OCI-LY7 (cell line): ENCODE data around the gene TTLL5. TPM values are rescaled to one million over a fixed set of nuclear protein-coding genes. Genes with fewer than 3 reads are reported as not detected.

Source experiments
- BruUV-seq: library from RNA; stranded (reverse); fragments of 400-500 nt; replicated peaks from 2 replicates; lab custom pipeline; 2021; lab: Mats Ljungman, UMichigan
- CTCF ChIA-PET: fragments of 300-600 bp; sonication (Branson Sonifier 250); formaldehyde crosslinking; loops from one replicate; lab custom pipeline; 2022; ENCODE audit warnings: antibody characterized with exemption; ENCODE audit not compliant: unreplicated experiment; lab: Charles Lee
- POLR2A ChIA-PET: fragments of 300-600 bp; sonication (Branson Sonifier 250); formaldehyde crosslinking; loops from one replicate; lab custom pipeline; 2022; ENCODE audit warnings: antibody characterized with exemption; lab: Charles Lee
- DNase-seq: peaks from one replicate; pipeline ENCODE4 v3.0.0-alpha.2; 2015; ENCODE audit warnings: low spot score
- H2AFZ ChIP-seq: fragments of 200-600 bp; sonication (generic), shearing (Covaris generic); 2 replicates; pipeline ENCODE4 v1.6.1; 2014; ENCODE audit warnings: mild to moderate bottlenecking, antibody characterized with exemption, low read length, moderate library complexity
- H3K27ac ChIP-seq: fragments of 200-600 bp; sonication (generic); 2 replicates; pipeline ENCODE4 v1.5.1; 2014; ENCODE audit warnings: mixed run types, low read depth, mild to moderate bottlenecking, moderate library complexity, low read length, inconsistent platforms; ENCODE audit not compliant: poor library complexity, severe bottlenecking
- H3K36me3 ChIP-seq: fragments of 200-600 bp; sonication (generic); 2 replicates; pipeline ENCODE4 v1.6.1; 2014; ENCODE audit warnings: mild to moderate bottlenecking, antibody characterized with exemption, low read length, moderate library complexity, mixed read lengths; ENCODE audit not compliant: insufficient read depth
- H3K4me1 ChIP-seq: fragments of 200-600 bp; sonication (generic); 2 replicates; pipeline ENCODE4 v1.5.1; 2014; ENCODE audit warnings: mild to moderate bottlenecking, low read length; ENCODE audit not compliant: insufficient read depth, poor library complexity, severe bottlenecking
- H3K4me2 ChIP-seq: fragments of 200-600 bp; sonication (generic); 2 replicates; pipeline ENCODE4 v1.6.1; 2014; ENCODE audit warnings: mild to moderate bottlenecking, low read length
- H3K4me3 ChIP-seq: fragments of 200-600 bp; sonication (generic); 2 replicates; pipeline ENCODE4 v1.5.1; 2014; ENCODE audit warnings: mild to moderate bottlenecking, low read depth, low read length; ENCODE audit not compliant: poor library complexity, severe bottlenecking
- H3K79me2 ChIP-seq: fragments of 200-600 bp; sonication (generic); 2 replicates; pipeline ENCODE4 v1.6.1; 2016; ENCODE audit warnings: low read depth, mild to moderate bottlenecking, low read length, moderate library complexity, mixed read lengths; ENCODE audit not compliant: insufficient read depth
- H3K9me2 ChIP-seq: fragments of 200-600 bp; sonication (generic); 2 replicates; pipeline ENCODE4 v1.6.1; 2016; ENCODE audit warnings: mild to moderate bottlenecking, low read length, mixed read lengths; ENCODE audit not compliant: insufficient read depth
- H3K9me3 ChIP-seq: fragments of 200-600 bp; sonication (generic); 2 replicates; pipeline ENCODE4 v1.6.1; 2014; ENCODE audit warnings: mild to moderate bottlenecking, mixed run types, low read length, mixed read lengths
- H4K20me1 ChIP-seq: fragments of 200-600 bp; sonication (generic); 2 replicates; pipeline ENCODE4 v1.6.1; 2014; ENCODE audit warnings: mild to moderate bottlenecking, antibody characterized with exemption, low read length, moderate library complexity, mixed read lengths; ENCODE audit not compliant: insufficient read depth
- EZH2phosphoT487 ChIP-seq: fragments of 200-600 bp; sonication (generic); IDR thresholded peaks from 2 replicates; pipeline ENCODE4 v1.6.1; 2018; ENCODE audit warnings: low read depth, borderline replicate concordance, mild to moderate bottlenecking, mixed run types, antibody characterized with exemption, low read length, moderate library complexity, mixed read lengths
- intact Hi-C: fragments of 100-400 bp; cut with micrococcal nuclease; formaldehyde crosslinking; loops from one replicate; pipeline ENCODE4 v1.10.0; 2022; ENCODE audit not compliant: unreplicated experiment
- total RNA-seq, 2 experiments: library from RNA; depleted of rRNA in 1 of 2; stranded (reverse); fragments of >200 nt in 1 of 2; shearing (Covaris generic) in 1 of 2; gene quantifications; 2 replicates each; pipeline ENCODE4 v1.2.3, GENCODE V29; 2014 to 2022
- TF ChIP-seq, protein P1 (sequence below): fragments of 200-600 bp; sonication (generic); conservative IDR thresholded peaks from 2 replicates; pipeline ENCODE4 v1.5.1; 2014; ENCODE audit warnings: mild to moderate bottlenecking, antibody characterized with exemption, low read length, moderate library complexity, mixed read lengths

TTLL5 gene
- total RNA-seq, 2 experiments from 2014 or later, result 34.3 to 55.6 TPM

DNA sequence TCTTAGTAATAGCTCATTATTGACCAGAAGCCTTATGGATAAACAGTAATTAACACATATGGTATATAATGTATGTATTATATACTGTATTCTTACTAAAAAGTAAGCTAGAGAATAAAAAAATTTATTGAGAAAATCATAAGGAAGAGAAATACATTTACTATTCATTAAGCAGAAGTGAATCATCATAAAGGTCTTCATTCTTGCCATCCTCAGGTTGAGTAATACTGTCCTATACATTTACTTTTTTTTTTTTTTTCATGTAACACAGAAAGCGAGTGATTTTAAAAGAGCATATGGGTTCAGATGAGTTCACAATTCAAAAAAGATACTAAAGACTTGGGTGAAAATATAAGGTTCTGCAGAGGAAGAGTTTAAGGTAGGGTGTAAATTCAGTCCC is 168.3 kb downstream of the TTLL5 start:
- Histone ChIP-seq H2AFZ (no peak overlapping the region), H3K9me2 (no peaks in the 10 kb centered on the region), H3K27ac (no peak overlapping the region), H4K20me1 (no peaks in the 10 kb centered on the region), H3K9me3 (no peaks in the 10 kb centered on the region), H3K36me3 (0 out of 2 replicates have a peak, but pooled peaks cover 3% of the 10 kb centered on the region), H3K4me2 (no peak overlapping the region), H3K79me2 (no peaks in the 10 kb centered on the region), H3K4me1 (no peaks in the 10 kb centered on the region), H3K4me3 (no peak overlapping the region)
- BruUV-seq, result no TSS peak
- intact Hi-C loops, result no loop called here
- DNase-seq, result no peak
- POLR2A ChIA-PET, result interaction anchor here (0.8 kb wide), 1 partner anchor 260 kb away, joined by 3 read pairs; no protein-coding TSS in a partner anchor
- CTCF ChIA-PET, result no interaction called here
- TF ChIP-seq EZH2phosphoT487, result no peak
- TF ChIP-seq, protein P1, sequence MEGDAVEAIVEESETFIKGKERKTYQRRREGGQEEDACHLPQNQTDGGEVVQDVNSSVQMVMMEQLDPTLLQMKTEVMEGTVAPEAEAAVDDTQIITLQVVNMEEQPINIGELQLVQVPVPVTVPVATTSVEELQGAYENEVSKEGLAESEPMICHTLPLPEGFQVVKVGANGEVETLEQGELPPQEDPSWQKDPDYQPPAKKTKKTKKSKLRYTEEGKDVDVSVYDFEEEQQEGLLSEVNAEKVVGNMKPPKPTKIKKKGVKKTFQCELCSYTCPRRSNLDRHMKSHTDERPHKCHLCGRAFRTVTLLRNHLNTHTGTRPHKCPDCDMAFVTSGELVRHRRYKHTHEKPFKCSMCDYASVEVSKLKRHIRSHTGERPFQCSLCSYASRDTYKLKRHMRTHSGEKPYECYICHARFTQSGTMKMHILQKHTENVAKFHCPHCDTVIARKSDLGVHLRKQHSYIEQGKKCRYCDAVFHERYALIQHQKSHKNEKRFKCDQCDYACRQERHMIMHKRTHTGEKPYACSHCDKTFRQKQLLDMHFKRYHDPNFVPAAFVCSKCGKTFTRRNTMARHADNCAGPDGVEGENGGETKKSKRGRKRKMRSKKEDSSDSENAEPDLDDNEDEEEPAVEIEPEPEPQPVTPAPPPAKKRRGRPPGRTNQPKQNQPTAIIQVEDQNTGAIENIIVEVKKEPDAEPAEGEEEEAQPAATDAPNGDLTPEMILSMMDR, result no peak

DNA sequence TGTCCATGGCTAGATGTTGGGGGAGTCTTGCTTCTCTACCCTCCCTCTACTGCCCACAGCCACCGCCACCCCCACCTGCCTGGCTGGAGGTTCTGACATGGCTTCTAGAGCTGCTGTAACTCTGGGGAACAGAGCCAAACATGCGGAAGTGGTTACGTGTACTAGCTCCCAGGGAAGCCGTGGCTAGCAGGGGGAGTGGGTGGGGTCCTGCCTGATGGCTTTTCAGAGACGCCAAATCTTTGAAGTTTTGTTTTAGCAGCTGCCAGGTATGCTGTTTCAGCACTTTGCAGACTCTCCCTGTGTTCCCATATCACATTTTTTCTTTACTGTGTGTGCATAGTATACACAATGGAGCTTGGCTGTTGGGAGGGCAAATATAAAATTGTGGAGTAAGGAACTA is 170.4 kb downstream of the TTLL5 start:
- Histone ChIP-seq H4K20me1 (no peaks in the 10 kb centered on the region), H3K4me2 (no peak overlapping the region), H3K9me3 (no peaks in the 10 kb centered on the region), H3K4me1 (no peaks in the 10 kb centered on the region), H3K9me2 (no peaks in the 10 kb centered on the region), H3K79me2 (no peaks in the 10 kb centered on the region), H3K27ac (no peak overlapping the region), H3K36me3 (0 out of 2 replicates have a peak, but pooled peaks cover 3% of the 10 kb centered on the region), H2AFZ (no peak overlapping the region), H3K4me3 (no peak overlapping the region)
- ChIA-PET CTCF (no interaction called here), POLR2A (interaction anchor here (0.6 kb wide), 1 partner anchor 1664 kb away, joined by 4 read pairs; no protein-coding TSS in a partner anchor)
- intact Hi-C loops, result no loop called here
- no peak for DNase-seq
- BruUV-seq, result no TSS peak
- TF ChIP-seq, protein P1, result no peak
- TF ChIP-seq EZH2phosphoT487, result no peak

DNA sequence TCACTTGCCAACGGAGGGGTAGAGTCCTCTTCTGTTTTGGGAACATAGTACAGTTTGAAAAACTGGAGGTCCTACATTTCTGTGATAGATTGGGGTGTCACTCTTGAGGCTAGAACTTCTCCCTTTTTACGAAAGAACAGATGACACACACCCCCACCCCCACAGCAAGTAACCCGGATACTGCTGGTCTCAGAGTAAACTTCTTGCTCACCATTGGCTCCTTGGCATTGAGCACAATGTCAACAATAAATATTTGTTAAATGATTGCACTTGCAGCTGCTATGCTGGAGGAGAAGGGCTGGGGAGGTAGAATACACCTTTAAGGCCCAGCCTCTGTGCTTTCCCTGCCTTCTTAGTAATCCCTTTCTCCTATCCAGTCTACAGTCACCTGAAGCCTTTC is 170.9 kb downstream of the TTLL5 start:
- ChIA-PET POLR2A (no interaction called here), CTCF (no interaction called here)
- TF ChIP-seq, protein P1, result no peak
- TF ChIP-seq EZH2phosphoT487, result no peak
- Histone ChIP-seq H4K20me1 (no peaks in the 10 kb centered on the region), H3K9me3 (no peaks in the 10 kb centered on the region), H3K79me2 (no peaks in the 10 kb centered on the region), H3K4me2 (no peak overlapping the region), H3K36me3 (peaks cover 6% of the 10 kb centered on the region; the same call in 1 of the 2 replicates), H3K4me3 (no peak overlapping the region), H3K4me1 (no peaks in the 10 kb centered on the region), H2AFZ (no peak overlapping the region), H3K9me2 (no peaks in the 10 kb centered on the region), H3K27ac (no peak overlapping the region)
- no TSS peak for BruUV-seq
- intact Hi-C loops, result no loop called here
- no peak for DNase-seq
